ENCODE measurements around the gene GNA14.
"Not testable (repeated sequence)": the region's sequence is repeated elsewhere in the genome, so short reads cannot be mapped to it uniquely, and the experiment has no call there.

Gene GNA14

DNA sequence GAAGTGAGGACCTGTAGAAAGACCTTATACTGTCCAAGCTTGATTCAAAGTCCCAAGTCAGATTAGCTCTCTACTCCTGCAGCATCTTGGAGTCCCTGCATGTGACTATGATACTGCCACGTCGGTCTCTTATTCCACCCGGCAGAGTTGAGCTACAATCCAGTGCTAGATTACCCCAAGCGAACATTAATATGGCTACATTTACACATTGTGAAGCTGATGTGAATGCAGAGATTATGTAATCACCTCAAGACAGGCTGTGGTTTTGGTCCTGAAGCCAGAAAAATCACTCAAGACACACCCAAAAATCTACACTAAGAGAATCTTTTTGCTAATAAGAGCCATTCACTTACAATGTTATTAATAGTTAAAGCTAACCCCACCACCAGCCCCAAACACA, 116.7 kb downstream of the GNA14 start:
- no peak for DNase-seq

DNA sequence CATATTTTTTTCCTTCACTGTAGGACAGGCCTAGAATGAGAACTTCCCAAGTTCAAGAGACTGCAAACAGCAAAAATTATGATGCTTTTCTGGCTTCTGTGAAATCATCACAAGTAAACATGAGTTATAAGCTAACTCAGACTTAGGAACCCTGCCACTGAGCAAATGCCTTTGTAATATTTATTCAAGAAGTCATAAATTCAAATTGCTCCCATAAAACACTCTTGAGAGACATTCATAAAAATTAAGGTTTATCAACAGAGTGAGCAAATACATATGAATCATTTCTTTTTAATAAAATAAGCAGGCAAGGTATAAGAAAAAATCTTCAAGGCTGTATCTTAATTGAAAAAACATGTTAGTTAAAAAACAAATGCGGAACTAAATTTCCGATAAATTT, 124.2 kb downstream of the GNA14 start:
- DNase-seq: no peak

DNA sequence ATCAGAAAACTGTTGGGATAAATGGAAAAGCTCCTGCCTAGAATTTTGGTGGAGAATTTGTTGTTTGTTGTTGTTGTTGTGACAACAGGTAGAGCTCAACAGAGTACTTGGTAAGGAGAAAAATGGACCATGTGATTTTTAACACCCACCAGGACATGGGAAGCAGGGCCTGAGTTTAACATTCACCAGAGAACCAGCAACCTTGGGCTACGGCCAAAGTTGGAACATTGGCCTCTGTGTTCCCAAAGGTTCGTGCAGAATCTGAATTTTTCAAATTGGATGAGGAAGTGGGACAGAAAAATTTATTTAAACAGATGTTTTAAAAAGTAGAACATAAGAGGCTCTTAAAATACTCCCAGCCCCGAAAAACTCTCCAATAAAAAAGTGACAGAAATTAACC, 127.0 kb downstream of the GNA14 start:
- no peak for DNase-seq

DNA sequence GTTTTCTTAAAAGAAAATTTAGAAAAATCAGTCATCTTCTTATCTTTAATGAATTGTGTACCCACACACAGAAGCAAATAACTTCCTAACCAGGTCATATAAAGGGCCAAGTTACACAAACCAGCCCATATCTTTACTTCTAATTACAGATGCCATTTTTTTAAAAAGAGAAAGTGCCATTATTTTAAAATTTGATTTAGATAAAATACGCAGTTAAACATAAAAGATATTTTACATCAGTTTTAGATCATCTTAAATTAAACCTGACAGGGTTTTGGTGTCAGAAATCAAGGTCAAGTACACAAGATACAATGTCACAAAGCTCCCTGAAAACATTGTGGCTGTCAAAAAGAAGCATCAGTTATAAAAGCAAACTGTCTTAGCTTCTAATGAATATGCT, 129.4 kb downstream of the GNA14 start:
- DNase-seq: no peak

DNA sequence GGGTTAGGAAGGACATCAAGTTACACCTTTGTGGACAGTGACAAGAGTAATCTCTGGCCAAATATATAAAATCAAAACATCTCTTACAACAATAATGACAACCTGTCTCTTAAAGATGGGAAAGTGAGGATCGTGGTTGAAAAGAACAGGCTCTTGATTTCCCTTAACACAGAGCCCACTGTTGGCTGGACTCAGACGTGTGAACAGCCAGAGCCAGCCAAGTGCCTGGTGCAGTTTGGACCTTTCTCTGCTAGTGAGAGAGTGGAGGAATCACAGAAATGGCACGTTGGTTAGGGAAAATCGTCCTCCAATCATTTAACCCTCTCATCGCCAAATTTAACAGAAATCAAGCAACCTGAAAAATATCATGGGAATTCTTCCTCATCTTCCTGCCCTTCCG, 131.3 kb downstream of the GNA14 start:
- DNase-seq: no peak

DNA sequence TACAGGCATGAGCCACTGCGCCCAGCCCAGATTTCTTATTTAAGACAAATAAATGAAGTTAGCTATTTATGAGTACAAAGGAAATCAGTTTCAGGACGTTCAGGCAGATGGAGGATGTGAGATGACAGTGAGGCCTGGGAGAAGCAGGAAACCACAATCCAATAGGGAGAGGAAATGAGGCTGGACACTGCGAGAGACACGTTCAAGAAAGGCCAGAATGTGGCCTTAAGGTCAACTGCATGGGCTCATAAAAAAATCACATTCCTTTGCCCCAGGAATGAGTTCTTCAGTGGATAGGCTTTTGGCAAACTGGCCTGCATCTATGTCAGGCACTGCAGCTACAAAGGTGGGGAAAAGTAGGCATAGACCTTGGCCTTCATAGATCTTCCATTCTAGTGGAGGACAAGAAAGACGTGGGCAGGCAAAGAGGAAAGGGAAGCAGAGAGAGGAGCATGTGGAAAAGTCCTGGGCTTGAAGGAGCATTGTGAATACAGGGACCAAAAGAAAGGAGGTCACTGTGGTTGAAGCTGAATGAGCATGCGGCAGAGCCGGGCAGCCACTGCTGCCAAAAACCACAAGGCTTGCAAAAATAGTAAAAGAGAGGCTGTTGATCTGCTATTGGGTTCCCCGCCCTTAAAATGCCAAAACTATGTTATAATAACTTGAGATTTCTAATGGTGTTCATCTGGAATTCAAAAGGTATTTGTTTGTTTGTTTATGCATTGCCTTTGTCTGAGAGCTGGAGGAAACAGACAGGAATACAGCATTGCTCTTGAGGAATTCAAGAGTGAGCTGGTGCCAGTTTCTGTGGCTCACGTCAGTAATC, 133.0 kb downstream of the GNA14 start:
- DNase-seq: no peak

DNA sequence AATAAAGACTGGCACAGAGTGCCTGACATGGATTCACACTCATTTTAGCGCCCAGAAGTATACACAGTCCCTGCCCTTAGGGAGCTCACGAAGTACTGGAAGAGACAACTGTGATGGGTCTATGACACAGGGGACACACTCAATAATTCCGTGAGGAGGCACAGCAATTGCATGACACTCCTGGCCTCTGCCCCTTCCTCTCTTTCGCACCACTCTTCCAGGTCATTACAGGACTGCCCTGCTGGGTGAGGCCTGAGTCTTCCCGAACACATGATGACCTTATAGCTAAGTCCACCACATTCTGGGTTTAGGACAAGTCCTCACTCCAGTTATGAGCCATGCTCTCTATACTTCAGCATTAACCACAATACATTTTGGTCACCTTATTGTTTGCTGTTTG, 134.7 kb downstream of the GNA14 start:
- DNase-seq: no peak

DNA sequence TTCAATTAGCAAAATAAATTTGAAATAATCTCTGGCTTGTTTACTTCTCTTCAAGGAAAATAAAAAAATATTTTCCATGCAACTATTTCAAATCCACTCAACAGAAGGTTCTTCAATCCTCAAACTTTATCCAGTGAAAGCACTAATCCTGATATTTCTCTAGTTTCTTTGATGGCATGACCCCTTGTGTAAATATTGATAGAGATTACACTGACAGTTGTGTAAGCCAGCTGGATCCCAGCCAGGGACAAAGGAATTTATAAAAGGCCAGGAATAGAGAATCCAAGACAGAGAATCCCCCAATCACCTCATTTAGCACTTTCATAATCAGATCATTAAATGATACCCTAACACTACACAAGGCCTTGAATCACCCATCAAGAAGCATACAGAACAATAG, 135.2 kb downstream of the GNA14 start:
- no peak for DNase-seq

DNA sequence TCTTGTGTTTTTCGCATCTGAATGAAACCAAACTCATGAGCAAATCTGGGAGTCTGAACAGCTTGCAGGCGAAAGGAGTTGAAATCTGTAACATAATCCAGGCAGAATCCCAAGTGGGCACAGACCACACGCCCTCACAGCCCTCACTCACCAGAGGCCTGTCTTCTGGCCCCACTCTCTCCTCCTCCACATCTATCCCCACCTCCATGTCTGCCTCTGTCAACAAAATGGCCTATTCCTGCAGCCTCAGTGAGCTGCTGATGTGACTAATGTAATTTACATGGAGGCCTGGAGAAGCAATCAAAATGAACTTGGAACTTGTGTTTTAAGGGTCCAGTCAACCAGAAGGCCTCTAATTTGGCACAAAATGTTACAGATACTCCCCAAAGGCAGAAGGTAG, 136.6 kb downstream of the GNA14 start:
- no peak for DNase-seq

DNA sequence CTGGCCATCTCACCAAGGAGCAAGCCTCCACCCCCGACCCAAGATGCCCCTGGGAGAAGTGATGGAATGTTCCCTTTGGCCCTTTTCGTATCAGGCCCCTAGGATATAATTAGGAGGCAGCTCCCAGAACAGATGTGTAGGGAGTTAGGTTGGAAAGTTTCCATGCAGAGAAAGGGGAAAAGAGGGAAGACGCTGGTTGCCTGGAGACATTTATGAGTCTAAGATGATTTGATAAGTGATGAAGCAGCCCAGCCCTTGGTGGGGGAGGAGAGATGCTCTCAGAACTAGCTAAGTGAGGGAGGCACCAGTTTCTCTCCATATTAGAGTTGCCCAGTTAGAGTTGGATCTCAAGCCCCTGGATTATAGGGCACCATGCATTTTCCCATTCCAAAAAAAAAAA, 137.5 kb downstream of the GNA14 start:
- DNase-seq: no peak

DNA sequence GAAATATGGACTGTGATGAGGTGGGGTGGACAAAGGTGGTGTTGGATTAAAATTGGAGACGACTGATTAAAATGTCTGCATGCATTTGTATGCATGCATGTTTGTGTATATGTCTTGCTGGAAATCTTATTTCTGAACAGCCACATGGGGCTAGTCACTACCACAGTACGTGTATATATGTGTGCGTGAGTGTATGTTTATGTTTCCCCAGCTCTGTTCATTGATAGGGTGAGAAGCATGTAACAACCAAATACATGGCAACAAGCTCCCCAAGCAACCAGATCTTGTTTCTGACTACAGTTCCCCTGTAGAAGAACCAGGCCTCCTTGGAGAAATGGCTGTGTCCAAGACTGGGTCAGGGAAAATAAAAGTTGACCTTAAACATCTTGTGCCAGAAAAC, 139.7 kb downstream of the GNA14 start:
- no peak for DNase-seq

DNA sequence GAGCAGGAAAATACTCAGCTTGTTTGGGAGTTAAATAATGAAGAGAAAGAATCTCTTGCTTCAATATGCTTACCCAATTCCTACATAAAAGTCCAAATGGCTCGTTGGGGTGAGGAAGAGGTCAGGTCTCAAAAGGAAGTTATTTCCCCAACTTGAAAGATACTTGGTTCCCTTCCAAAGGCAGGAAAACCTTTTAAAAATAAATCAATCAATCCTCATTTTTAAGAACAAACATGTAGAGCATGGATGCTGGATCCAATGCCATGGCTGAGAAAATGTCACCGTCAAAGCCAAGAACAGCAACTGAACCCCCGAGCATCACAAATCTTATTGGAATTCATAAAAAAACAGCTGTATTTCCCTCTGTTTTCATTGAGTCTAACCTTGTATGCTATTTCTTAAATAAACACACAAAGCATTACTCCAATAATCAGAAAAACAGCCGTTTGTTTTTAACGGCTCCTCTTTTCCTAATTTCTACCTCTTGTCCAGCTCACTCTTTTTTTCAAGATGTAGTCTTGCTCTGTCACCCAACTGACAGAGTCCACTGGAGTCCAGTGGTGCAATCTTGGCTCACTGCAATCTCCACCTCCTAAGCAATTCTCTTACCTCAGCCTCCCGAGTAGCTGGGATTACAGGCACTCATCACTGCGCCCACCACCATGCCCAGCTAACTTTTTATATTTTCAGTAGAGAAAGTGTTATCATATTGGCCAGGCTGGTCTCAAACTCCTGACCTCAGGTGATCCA, 140.7 kb downstream of the GNA14 start:
- DNase-seq: no peak

DNA sequence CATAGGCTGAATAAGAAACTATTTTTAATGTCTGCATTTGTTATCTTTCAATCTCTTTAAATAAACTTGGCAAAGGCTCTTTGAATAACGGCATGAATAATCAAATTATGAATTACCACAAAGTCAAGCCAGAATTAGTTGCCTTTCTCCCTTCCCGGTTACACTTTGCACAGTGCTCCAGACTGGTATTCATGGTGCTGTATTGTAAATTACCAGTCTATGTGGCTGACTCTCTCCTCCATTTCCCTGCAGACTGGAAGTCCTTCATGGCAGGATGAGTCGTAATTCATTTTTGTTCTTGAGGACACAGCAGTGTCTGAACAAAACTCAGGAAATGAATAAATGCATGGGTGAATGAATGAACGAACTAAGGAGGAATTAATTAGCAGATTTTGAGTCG, 142.9 kb downstream of the GNA14 start:
- DNase-seq: no peak

DNA sequence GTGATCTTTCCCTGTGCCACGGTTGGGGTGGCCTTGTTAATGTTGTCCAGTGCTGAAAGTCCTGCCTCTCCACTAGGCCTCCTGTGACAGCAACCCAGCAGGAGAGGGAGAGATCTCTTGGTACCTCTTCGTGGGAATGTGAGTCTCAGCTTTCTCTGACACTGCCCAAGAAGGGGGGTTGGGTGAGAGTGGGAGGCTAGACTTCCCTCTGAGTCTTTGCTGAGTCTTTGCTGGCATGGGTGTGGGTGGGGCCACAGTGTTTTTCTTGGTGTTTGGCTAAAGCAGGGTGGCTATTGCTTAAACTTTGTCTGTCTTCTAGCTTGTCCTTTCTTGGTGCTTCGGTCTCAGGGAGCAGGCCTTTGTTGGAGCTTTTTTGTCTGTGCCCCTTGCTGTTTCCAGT, 145.6 kb downstream of the GNA14 start:
- DNase-seq: no peak

DNA sequence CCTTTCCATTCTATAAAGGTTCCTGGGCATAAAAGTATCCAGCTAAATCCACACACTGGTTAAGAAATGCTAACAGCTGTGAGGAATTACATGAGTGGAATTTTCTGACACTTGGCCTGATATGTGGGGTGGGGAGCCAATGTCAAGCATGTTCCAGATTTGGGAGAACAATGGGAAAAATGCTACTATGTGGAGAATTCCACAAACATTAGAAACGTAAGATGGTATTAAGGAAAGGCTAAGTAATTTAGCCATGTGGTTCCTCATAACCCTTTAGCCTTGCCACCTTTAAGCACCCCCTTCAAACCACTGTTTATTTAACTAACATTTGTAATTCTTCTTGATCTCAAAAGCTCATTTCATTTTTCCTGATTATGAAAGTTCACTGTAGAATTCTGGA, 149.2 kb downstream of the GNA14 start:
- DNase-seq: no peak

DNA sequence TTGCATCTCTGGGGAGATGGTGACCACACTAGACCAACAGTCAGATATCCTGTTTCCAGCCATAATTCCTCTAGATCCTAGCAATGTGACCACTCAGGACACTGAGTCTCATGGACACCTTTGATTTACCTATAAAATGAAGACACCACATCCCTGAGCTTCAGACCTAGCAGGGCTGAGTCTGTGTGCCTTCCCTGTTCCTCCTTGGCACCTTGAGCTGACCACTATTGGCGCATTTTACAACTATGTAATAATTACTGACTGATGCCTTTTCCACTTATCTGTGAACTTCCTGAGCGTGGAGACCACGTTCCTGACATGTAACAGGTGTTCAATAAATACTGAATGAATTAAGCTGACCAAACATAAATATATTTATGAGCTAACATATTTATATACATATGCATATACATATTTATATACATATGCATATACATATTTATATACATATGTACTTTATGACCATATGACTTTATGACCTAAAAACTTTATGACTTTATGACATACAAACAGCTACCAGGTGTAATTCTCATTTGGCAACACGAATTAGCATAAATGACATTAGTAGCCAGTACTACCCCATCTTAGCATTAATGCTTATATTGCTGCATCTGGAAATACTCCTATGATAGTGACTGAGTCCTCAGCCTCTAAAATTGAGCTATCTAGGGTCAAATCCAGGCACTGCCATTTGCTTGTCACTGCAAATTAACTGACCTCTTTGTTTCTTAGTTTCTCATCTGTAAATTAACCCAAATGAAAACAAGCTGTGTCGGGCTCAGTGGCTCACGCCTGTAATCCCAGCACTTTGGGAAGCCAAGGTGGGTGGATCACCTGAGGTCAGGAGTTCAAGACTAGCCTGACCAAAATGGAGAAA, 150.6 kb downstream of the GNA14 start:
- DNase-seq: no peak

DNA sequence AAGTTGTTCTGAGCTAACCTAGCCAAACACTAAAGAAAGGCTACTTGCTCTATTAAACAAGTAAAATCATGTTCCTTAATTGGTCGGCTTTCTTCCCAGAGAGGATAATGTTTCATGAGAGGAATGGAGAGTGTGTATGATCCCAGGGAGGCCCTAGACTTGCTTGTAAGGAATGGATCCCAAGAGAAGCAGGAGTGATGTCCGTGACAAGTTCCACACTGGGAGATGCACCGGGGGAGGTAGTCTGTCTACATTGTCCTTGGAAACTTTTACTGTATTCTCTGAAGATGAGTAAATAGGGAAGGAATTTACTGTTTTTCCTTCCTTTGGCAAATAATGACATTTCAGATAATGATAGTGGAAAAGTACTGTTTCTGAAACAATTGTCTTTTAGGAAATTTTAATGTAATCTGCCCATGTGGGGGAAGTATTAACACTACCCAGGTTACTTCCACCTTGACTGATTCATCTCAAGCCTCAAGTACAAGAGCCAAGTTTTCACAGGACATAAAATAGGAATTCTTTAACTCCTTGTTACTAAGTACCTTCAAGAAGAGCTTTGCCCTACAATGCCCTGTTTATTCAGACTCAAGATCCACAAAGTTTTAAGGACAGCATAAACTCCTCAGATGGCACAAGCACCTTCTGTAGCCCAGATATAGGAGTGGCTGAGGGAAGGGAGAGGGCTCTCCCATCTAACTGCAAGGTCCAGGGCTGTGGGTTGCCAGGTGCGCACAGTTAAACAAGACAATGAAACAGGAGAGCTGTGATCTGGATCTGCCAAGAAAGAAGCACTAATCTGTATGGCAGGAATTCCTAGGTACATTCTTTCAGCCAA, 152.1 kb downstream of the GNA14 start:
- DNase-seq: no peak

DNA sequence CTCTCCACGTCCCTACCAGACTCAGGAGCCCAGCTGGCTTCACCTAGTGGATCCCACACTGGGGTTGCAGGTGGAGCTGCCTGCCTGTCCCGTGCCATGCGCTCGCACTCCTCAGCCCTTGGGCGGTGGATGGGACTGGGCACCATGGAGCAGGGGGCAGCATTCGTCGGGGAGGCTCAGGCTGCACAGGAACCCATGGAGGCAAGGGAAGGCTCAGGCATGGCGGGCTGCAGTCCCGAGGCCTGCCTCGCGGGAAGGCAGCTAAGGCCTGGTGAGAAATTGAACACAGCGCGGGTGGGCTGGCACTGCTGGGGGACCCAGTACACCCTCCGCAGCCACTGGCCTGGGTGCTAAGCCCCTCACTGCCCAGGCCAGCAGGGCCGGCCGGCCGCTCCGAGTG, 157.8 kb downstream of the GNA14 start:
- not testable (repeated sequence) for DNase-seq

DNA sequence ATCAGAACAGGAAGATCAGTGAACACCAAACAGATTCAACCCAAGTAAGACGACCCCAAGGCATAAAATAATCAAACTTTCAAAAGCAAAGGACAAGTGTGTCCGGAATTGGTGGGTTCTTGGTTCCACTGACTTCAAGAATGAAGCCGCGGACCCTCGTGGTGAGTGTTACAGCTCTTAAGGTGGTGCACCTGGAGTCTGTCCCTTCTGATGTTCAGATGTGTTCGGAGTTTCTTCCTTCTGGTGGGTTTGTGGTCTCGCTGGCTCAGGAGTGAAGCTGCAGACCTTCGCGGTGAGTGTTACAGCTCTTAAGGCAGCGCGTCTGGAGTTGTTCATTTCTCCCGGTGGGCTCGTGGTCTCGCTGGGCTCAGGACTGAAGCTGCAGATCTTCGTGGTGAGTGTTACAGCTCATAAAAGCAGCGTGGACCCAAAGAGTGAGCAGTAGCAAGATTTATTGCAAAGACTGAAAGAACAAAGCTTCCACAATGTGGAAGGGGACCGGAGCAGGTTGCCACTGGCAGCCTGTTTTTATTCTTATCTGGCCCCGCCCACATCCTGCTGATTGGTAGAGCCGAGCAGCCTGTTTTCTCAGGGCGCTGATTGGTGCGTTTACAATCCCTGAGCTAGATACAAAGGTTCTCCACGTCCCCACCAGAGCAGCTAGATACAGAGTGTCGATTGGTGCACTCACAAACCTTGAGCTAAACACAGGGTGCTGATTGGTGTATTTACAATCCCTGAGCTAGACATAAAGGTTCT, 158.5 kb downstream of the GNA14 start:
- not testable (repeated sequence) for DNase-seq

DNA sequence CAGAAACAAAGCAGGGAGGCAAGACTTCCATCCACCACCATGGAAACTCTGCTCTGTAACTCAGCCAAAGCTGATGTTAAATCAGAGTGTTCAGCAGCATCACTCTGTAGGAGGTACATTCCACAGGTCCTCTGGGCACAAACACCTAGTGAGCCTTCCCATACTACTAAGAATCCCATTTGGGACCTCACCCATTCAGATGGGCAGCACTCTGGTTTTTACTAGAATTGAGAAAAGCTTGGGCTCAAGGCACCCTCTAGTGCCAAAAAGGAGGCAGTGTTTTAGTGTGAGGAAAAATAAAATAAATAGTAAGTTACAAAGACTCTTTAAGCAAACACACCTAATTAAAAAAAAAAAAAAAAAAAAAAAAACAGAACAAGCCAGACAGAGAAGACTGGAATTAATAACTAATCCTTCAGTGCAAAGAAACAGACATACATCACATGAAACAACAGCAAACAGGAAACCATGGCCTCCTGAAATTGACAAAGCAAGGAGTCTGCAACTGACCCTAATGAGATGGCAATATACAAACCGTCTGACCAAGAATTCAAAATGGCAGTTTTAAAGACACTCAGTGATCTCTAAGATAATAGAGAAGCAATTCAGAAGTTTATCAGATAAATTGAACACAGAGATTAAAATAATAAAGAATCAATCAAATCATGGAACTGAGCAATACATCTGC, 159.5 kb downstream of the GNA14 start:
- DNase-seq: no peak

DNA sequence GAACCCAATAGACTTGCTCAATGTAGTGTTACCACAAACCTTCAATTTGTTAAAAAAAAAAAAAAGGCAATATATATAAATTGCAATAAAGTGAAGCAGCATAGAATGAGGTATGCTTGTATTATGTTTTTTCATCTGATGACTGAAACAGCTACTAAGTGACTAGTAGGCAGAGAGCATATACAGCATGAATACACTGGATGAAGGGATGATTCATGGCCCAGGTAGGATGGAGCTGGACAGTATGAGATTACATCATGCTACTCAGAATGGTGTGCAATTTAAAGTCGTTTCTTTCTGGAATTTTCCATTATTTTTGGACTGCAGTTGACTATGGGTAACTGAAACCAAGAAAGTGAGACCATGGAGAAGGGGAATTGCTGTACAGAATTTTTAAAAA, 161.2 kb downstream of the GNA14 start:
- no peak for DNase-seq
